DMS 273 (cell line): ENCODE measurements around the gene CRNKL1.
"Not testable (repeated sequence)": the region's sequence is repeated elsewhere in the genome, so short reads cannot be mapped to it uniquely, and the experiment has no call there.

Experiments used
- DNase-seq: peaks from one replicate; lab custom pipeline; 2025; ENCODE audit not compliant: unreplicated experiment; lab: John Stamatoyannopoulos, UW

The CRNKL1 gene

GRCh38 chr20:20010639-20011500 lies 41.4 kb downstream of the CRNKL1 start:
- peak; percentile 42 for DNase-seq

- peak; percentile 17 for DNase-seq
These were observed 42.4 kb downstream of the CRNKL1 start for GRCh38 chr20:20009784-20010253.

- DNase-seq, result no peak
These were observed 46.9 kb downstream of the CRNKL1 start for GRCh38 chr20:20005342-20005741.

GRCh38 chr20:20003955-20004322 lies 48.3 kb downstream of the CRNKL1 start:
- not testable (repeated sequence) for DNase-seq

- peak; percentile 53 for DNase-seq
These were observed 49.0 kb downstream of the CRNKL1 start for GRCh38 chr20:20003031-20003954.

- peak; percentile 55 for DNase-seq
These were observed 49.9 kb downstream of the CRNKL1 start for GRCh38 chr20:20002101-20002998.

GRCh38 chr20:20000211-20000968 lies 51.9 kb downstream of the CRNKL1 start:
- DNase-seq, result no peak

- DNase-seq, result no peak
These were observed 53.1 kb downstream of the CRNKL1 start for GRCh38 chr20:19998990-19999705.

- DNase-seq, result no peak
These were observed 55.3 kb downstream of the CRNKL1 start for GRCh38 chr20:19996917-19997316.

GRCh38 chr20:19996222-19996621 lies 56.0 kb downstream of the CRNKL1 start:
- no peak for DNase-seq

- DNase-seq, result peak; percentile 80
These were observed 56.9 kb downstream of the CRNKL1 start for GRCh38 chr20:19995220-19995863.

- peak; percentile 42 for DNase-seq
These were observed 58.2 kb downstream of the CRNKL1 start for GRCh38 chr20:19993958-19994669.

GRCh38 chr20:19992996-19993908 lies 59.0 kb downstream of the CRNKL1 start:
- DNase-seq, result peak; percentile 70

- DNase-seq, result no peak
These were observed 60.4 kb downstream of the CRNKL1 start for GRCh38 chr20:19991854-19992253.

- DNase-seq, result no peak
These were observed 61.0 kb downstream of the CRNKL1 start for GRCh38 chr20:19991308-19991707.

GRCh38 chr20:19990850-19991249 lies 61.4 kb downstream of the CRNKL1 start:
- DNase-seq, result no peak

- no peak for DNase-seq
These were observed 65.2 kb downstream of the CRNKL1 start for GRCh38 chr20:19987046-19987445.
